Measurements from ENCODE around the gene ARMCX1. TPM values are rescaled to one million over a fixed set of nuclear protein-coding genes. Genes with fewer than 3 reads are reported as not detected.

ARMCX1 gene
- total and polyA plus RNA-seq, 10 of the 15 experiments (the other 5 are each of a cell fraction or from before 2014, with no cell fraction given) = 0.02 to 0.07 (median 0.05) TPM; not detected in 7

DNA sequence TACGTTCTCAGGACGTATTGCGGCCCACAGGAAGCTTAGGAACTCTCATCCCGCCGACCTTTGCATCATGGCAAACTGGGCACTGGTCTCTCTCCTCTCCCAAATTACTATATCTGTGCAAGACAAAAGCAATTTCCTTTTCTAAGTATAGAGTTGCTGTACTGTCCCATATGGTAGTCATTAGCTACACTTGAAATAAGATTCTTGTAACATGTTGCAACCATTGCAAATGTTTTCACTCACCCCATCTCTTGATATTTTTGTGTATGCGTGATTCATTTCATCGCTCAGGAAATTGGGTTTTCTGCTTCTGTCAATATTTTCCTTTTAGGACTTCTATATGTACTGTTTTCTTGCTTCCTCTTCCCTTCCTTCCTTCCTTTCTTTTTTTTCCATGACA is 51.7 kb downstream of the ARMCX1 start:
- in situ Hi-C loops (cut with MboI) (no loop called here), intact Hi-C loops (cut with micrococcal nuclease; ENCODE audit: unreplicated experiment) (no loop called here)
- FAIRE-seq = no peak
- H3K9me3 ChIP-seq (replicated peaks; ENCODE audit: control insufficient read depth, insufficient read depth, low read length) = no peaks in the 10 kb centered on the region
- H3K36me3 ChIP-seq (ENCODE audit: control insufficient read depth in 2 of 2, insufficient read depth in 2 of 2, low read length in 1 of 2) = no peaks in the 10 kb centered on the region
- SMC1A ChIA-PET (ENCODE audit: uncharacterized antibody, unreplicated experiment) = no interaction called here
- H3K4me3 ChIP-seq = no peak overlapping the region
- ATAC-seq = no peak
- no peaks in the 10 kb centered on the region for H3K27me3 ChIP-seq (replicated peaks in 1 of 2; ENCODE audit: control insufficient read depth in 2 of 2, insufficient read depth in 2 of 2, low read length in 1 of 2)
- no peaks in the 10 kb centered on the region for H3K79me2 ChIP-seq (ENCODE audit: control insufficient read depth, insufficient read depth, low read length)
- H2AFZ ChIP-seq (ENCODE audit: control insufficient read depth, low read depth, low read length) = no peak overlapping the region
- POLR2A ChIA-PET = no interaction called here
- H3K4me1 ChIP-seq (ENCODE audit: control insufficient read depth, insufficient read depth, low read length) = no peaks in the 10 kb centered on the region
- no peak for DNase-seq (ENCODE audit: low read depth, low spot score)
- H3K27ac ChIP-seq (ENCODE audit: control insufficient read depth, insufficient read depth) = no peak overlapping the region
- no TSS peak for BruUV-seq (replicated peaks)
- no peaks in the 10 kb centered on the region for H4K20me1 ChIP-seq (ENCODE audit: control insufficient read depth, insufficient read depth)
- 76% methylated on average over 3 of the region's 7 CpGs for WGBS (ENCODE audit: insufficient coverage, insufficient replicate concordance, low lambda C conversion rate, missing lambda C conversion rate)
- TF ChIP-seq RELA (IDR thresholded peaks at IDR 0.05; ENCODE audit: borderline replicate concordance, partially characterized antibody) (no peak), NR2C1 (IDR thresholded peaks at IDR 0.05) (no peak), BHLHE40 (IDR thresholded peaks at IDR 0.05; ENCODE audit: borderline replicate concordance in 1 of 2, low read depth in 2 of 2, low read length in 1 of 2) (no peak), ZNF207 (IDR thresholded peaks at IDR 0.05; ENCODE audit: borderline replicate concordance) (no peak), POLR2A (IDR thresholded peaks at IDR 0.05; ENCODE audit: low read depth, low read length) (no peak), SMAD5 (IDR thresholded peaks at IDR 0.05; ENCODE audit: low read depth) (no peak), SMARCA5 (IDR thresholded peaks at IDR 0.05) (no peak), CTCF (IDR thresholded peaks at IDR 0.05 in 2 of 3, conservative IDR thresholded peaks at IDR 0.05 in 1 of 3; ENCODE audit: control insufficient read depth in 2 of 3, extremely low read depth in 1 of 3, insufficient read depth in 1 of 3, low read depth in 3 of 3, low read length in 3 of 3) (no peak), IKZF1 (conservative IDR thresholded peaks at IDR 0.05) (no peak), RAD21 (IDR thresholded peaks at IDR 0.05; ENCODE audit: insufficient read depth, low read depth, low read length) (no peak)
- TF ChIP-seq, protein P1, sequence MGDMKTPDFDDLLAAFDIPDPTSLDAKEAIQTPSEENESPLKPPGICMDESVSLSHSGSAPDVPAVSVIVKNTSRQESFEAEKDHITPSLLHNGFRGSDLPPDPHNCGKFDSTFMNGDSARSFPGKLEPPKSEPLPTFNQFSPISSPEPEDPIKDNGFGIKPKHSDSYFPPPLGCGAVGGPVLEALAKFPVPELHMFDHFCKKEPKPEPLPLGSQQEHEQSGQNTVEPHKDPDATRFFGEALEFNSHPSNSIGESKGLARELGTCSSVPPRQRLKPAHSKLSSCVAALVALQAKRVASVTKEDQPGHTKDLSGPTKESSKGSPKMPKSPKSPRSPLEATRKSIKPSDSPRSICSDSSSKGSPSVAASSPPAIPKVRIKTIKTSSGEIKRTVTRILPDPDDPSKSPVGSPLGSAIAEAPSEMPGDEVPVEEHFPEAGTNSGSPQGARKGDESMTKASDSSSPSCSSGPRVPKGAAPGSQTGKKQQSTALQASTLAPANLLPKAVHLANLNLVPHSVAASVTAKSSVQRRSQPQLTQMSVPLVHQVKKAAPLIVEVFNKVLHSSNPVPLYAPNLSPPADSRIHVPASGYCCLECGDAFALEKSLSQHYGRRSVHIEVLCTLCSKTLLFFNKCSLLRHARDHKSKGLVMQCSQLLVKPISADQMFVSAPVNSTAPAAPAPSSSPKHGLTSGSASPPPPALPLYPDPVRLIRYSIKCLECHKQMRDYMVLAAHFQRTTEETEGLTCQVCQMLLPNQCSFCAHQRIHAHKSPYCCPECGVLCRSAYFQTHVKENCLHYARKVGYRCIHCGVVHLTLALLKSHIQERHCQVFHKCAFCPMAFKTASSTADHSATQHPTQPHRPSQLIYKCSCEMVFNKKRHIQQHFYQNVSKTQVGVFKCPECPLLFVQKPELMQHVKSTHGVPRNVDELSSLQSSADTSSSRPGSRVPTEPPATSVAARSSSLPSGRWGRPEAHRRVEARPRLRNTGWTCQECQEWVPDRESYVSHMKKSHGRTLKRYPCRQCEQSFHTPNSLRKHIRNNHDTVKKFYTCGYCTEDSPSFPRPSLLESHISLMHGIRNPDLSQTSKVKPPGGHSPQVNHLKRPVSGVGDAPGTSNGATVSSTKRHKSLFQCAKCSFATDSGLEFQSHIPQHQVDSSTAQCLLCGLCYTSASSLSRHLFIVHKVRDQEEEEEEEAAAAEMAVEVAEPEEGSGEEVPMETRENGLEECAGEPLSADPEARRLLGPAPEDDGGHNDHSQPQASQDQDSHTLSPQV (IDR thresholded peaks at IDR 0.05) = no peak
- CTCF ChIA-PET = no interaction called here
- RAD21 ChIA-PET (ENCODE audit: unreplicated experiment) = no interaction called here
- no peak overlapping the region for H3K4me2 ChIP-seq (ENCODE audit: control insufficient read depth, insufficient read depth)
- no peak overlapping the region for H3K9ac ChIP-seq (ENCODE audit: control insufficient read depth, insufficient read depth, low read length)

Other genes with a start within 250 kb of the ARMCX1 start
Only the 7 nearest of the 9 such genes appear.
- gene RPL36A, start 159.5 kb upstream of the ARMCX1 start, total RNA-seq (2014; rRNA removed) = 1,479 and 1,585 TPM in 2 replicates
- gene RPL36A, start 159.5 kb upstream of the ARMCX1 start, total RNA-seq (2014; rRNA removed; fragmentation: Illumina TruSeq; extraction: Trizol) = 3,614 and 3,813 TPM in 2 replicates
- gene RPL36A, start 159.5 kb upstream of the ARMCX1 start, total RNA-seq (2021) = 425 and 522 TPM in 2 replicates
- gene RPL36A, start 159.5 kb upstream of the ARMCX1 start, polyA plus RNA-seq (2011; rRNA removed) = 3,267 and 3,973 TPM in 2 replicates
- 4,528 and 6,688 TPM in 2 replicates for gene RPL36A, start 159.5 kb upstream of the ARMCX1 start, polyA plus RNA-seq (2014; fragmentation: Illumina TruSeq; extraction: Trizol)
- gene RPL36A, start 159.5 kb upstream of the ARMCX1 start, polyA plus RNA-seq (2014; fragmentation: Nextera tagmentation; extraction: Ambion mirVana) = 1,000 to 10,000 TPM; 3,535 to 3,952 TPM
- 2,484 and 3,273 TPM in 2 replicates for gene RPL36A, start 159.5 kb upstream of the ARMCX1 start, polyA plus RNA-seq (2014; rRNA removed)
- 100 to 1,000 TPM; 771 to 830 TPM for gene RPL36A, start 159.5 kb upstream of the ARMCX1 start, polyA plus RNA-seq (2016; fragmentation: Nextera tagmentation; extraction: Ambion mirVana)
- gene GLA, start 142.6 kb upstream of the ARMCX1 start, total RNA-seq (2014; rRNA removed) = 23.3 and 23.8 TPM in 2 replicates
- gene GLA, start 142.6 kb upstream of the ARMCX1 start, total RNA-seq (2014; rRNA removed; fragmentation: Illumina TruSeq; extraction: Trizol) = 25.3 and 26.7 TPM in 2 replicates
- gene GLA, start 142.6 kb upstream of the ARMCX1 start, total RNA-seq (2021) = 24.4 and 25.0 TPM in 2 replicates
- gene GLA, start 142.6 kb upstream of the ARMCX1 start, polyA plus RNA-seq (2011; rRNA removed) = 31.7 and 32.8 TPM in 2 replicates
- 29.2 and 34.1 TPM in 2 replicates for gene GLA, start 142.6 kb upstream of the ARMCX1 start, polyA plus RNA-seq (2014; fragmentation: Illumina TruSeq; extraction: Trizol)
- 10 to 100 TPM; 39.2 to 66.4 TPM for gene GLA, start 142.6 kb upstream of the ARMCX1 start, polyA plus RNA-seq (2014; fragmentation: Nextera tagmentation; extraction: Ambion mirVana)
- 20.3 and 28.9 TPM in 2 replicates for gene GLA, start 142.6 kb upstream of the ARMCX1 start, polyA plus RNA-seq (2014; rRNA removed)
- 10 to 100 TPM; 26.8 to 29.8 TPM for gene GLA, start 142.6 kb upstream of the ARMCX1 start, polyA plus RNA-seq (2016; fragmentation: Nextera tagmentation; extraction: Ambion mirVana)
- gene HNRNPH2, start 142.3 kb upstream of the ARMCX1 start, total RNA-seq (2014; rRNA removed) = 34.5 and 43.4 TPM in 2 replicates
- 67.0 and 69.1 TPM in 2 replicates for gene HNRNPH2, start 142.3 kb upstream of the ARMCX1 start, total RNA-seq (2014; rRNA removed; fragmentation: Illumina TruSeq; extraction: Trizol)
- 42.4 and 42.8 TPM in 2 replicates for gene HNRNPH2, start 142.3 kb upstream of the ARMCX1 start, total RNA-seq (2021)
- 46.6 and 61.9 TPM in 2 replicates for gene HNRNPH2, start 142.3 kb upstream of the ARMCX1 start, polyA plus RNA-seq (2011; rRNA removed)
- gene HNRNPH2, start 142.3 kb upstream of the ARMCX1 start, polyA plus RNA-seq (2014; fragmentation: Illumina TruSeq; extraction: Trizol) = 73.3 and 90.2 TPM in 2 replicates
- gene HNRNPH2, start 142.3 kb upstream of the ARMCX1 start, polyA plus RNA-seq (2014; fragmentation: Nextera tagmentation; extraction: Ambion mirVana) = 10 to 100 TPM; 55.7 to 90.8 TPM
- gene HNRNPH2, start 142.3 kb upstream of the ARMCX1 start, polyA plus RNA-seq (2014; rRNA removed) = 44.9 and 49.6 TPM in 2 replicates
- 100 to 1,000 TPM in 1 of 2 experiments, 10 to 100 TPM in 1; 98.1 to 102 TPM for gene HNRNPH2, start 142.3 kb upstream of the ARMCX1 start, polyA plus RNA-seq (2016; fragmentation: Nextera tagmentation; extraction: Ambion mirVana)
- 0.23 and 0.33 TPM in 2 replicates for gene ARMCX4, start 65.1 kb upstream of the ARMCX1 start, total RNA-seq (2014; rRNA removed)
- gene ARMCX4, start 65.1 kb upstream of the ARMCX1 start, total RNA-seq (2014; rRNA removed; fragmentation: Illumina TruSeq; extraction: Trizol) = 0.63 and 0.88 TPM in 2 replicates
- 0.90 and 1.1 TPM in 2 replicates for gene ARMCX4, start 65.1 kb upstream of the ARMCX1 start, total RNA-seq (2021)
- gene ARMCX4, start 65.1 kb upstream of the ARMCX1 start, polyA plus RNA-seq (2011; rRNA removed) = not detected in 2 replicates
- 0.65 and 0.75 TPM in 2 replicates for gene ARMCX4, start 65.1 kb upstream of the ARMCX1 start, polyA plus RNA-seq (2014; fragmentation: Illumina TruSeq; extraction: Trizol)
- under 1 TPM; 0.53 to 0.62 TPM for gene ARMCX4, start 65.1 kb upstream of the ARMCX1 start, polyA plus RNA-seq (2014; fragmentation: Nextera tagmentation; extraction: Ambion mirVana)
- 0.61 and 1.6 TPM in 2 replicates for gene ARMCX4, start 65.1 kb upstream of the ARMCX1 start, polyA plus RNA-seq (2014; rRNA removed)
- gene ARMCX4, start 65.1 kb upstream of the ARMCX1 start, polyA plus RNA-seq (2016; fragmentation: Nextera tagmentation; extraction: Ambion mirVana) = 1 to 10 TPM in 1 of 2 experiments, under 1 TPM in 1; 0.92 to 3.2 TPM
- gene ARMCX6, start 67.5 kb downstream of the ARMCX1 start, total RNA-seq (2014; rRNA removed) = 37.5 and 53.9 TPM in 2 replicates
- 34.7 and 35.1 TPM in 2 replicates for gene ARMCX6, start 67.5 kb downstream of the ARMCX1 start, total RNA-seq (2014; rRNA removed; fragmentation: Illumina TruSeq; extraction: Trizol)
- gene ARMCX6, start 67.5 kb downstream of the ARMCX1 start, total RNA-seq (2021) = 42.8 and 44.6 TPM in 2 replicates
- gene ARMCX6, start 67.5 kb downstream of the ARMCX1 start, polyA plus RNA-seq (2011; rRNA removed) = 68.3 and 70.7 TPM in 2 replicates
- gene ARMCX6, start 67.5 kb downstream of the ARMCX1 start, polyA plus RNA-seq (2014; fragmentation: Illumina TruSeq; extraction: Trizol) = 57.8 and 71.2 TPM in 2 replicates
- gene ARMCX6, start 67.5 kb downstream of the ARMCX1 start, polyA plus RNA-seq (2014; fragmentation: Nextera tagmentation; extraction: Ambion mirVana) = 10 to 100 TPM; 60.3 to 72.3 TPM
- 50.3 and 56.5 TPM in 2 replicates for gene ARMCX6, start 67.5 kb downstream of the ARMCX1 start, polyA plus RNA-seq (2014; rRNA removed)
- 10 to 100 TPM; 41.0 to 46.9 TPM for gene ARMCX6, start 67.5 kb downstream of the ARMCX1 start, polyA plus RNA-seq (2016; fragmentation: Nextera tagmentation; extraction: Ambion mirVana)
- 19.1 and 21.4 TPM in 2 replicates for gene ARMCX3, start 72.6 kb downstream of the ARMCX1 start, total RNA-seq (2014; rRNA removed)
- 23.0 and 24.6 TPM in 2 replicates for gene ARMCX3, start 72.6 kb downstream of the ARMCX1 start, total RNA-seq (2014; rRNA removed; fragmentation: Illumina TruSeq; extraction: Trizol)
- 24.0 TPM in 2 replicates for gene ARMCX3, start 72.6 kb downstream of the ARMCX1 start, total RNA-seq (2021)
- gene ARMCX3, start 72.6 kb downstream of the ARMCX1 start, polyA plus RNA-seq (2011; rRNA removed) = 29.2 and 46.0 TPM in 2 replicates
- gene ARMCX3, start 72.6 kb downstream of the ARMCX1 start, polyA plus RNA-seq (2014; fragmentation: Illumina TruSeq; extraction: Trizol) = 29.4 and 32.1 TPM in 2 replicates
- gene ARMCX3, start 72.6 kb downstream of the ARMCX1 start, polyA plus RNA-seq (2014; fragmentation: Nextera tagmentation; extraction: Ambion mirVana) = 1 to 10 TPM; 5.3 to 9.2 TPM
- gene ARMCX3, start 72.6 kb downstream of the ARMCX1 start, polyA plus RNA-seq (2014; rRNA removed) = 23.9 and 24.0 TPM in 2 replicates
- 10 to 100 TPM; 35.5 to 44.3 TPM for gene ARMCX3, start 72.6 kb downstream of the ARMCX1 start, polyA plus RNA-seq (2016; fragmentation: Nextera tagmentation; extraction: Ambion mirVana)
- gene ARMCX2, start 109.3 kb downstream of the ARMCX1 start, total RNA-seq (2014; rRNA removed) = 21.1 and 22.0 TPM in 2 replicates
- 15.0 and 19.8 TPM in 2 replicates for gene ARMCX2, start 109.3 kb downstream of the ARMCX1 start, total RNA-seq (2014; rRNA removed; fragmentation: Illumina TruSeq; extraction: Trizol)
- 23.7 and 25.6 TPM in 2 replicates for gene ARMCX2, start 109.3 kb downstream of the ARMCX1 start, total RNA-seq (2021)
- 0.23 and 0.26 TPM in 2 replicates for gene ARMCX2, start 109.3 kb downstream of the ARMCX1 start, polyA plus RNA-seq (2011; rRNA removed)
- gene ARMCX2, start 109.3 kb downstream of the ARMCX1 start, polyA plus RNA-seq (2014; fragmentation: Illumina TruSeq; extraction: Trizol) = 23.2 and 25.5 TPM in 2 replicates
- gene ARMCX2, start 109.3 kb downstream of the ARMCX1 start, polyA plus RNA-seq (2014; fragmentation: Nextera tagmentation; extraction: Ambion mirVana) = 1 to 10 TPM; 3.9 to 6.2 TPM
- 15.1 and 18.3 TPM in 2 replicates for gene ARMCX2, start 109.3 kb downstream of the ARMCX1 start, polyA plus RNA-seq (2014; rRNA removed)
- gene ARMCX2, start 109.3 kb downstream of the ARMCX1 start, polyA plus RNA-seq (2016; fragmentation: Nextera tagmentation; extraction: Ambion mirVana) = 1 to 10 TPM; 6.0 to 8.1 TPM

Data from GM12878 (cell line).